ENCODE data around the gene C1orf87.

Gene C1orf87

GRCh38 chr1:59979666-59980065 is 93.9 kb downstream of the C1orf87 start:
- H3K27ac ChIP-seq, result no peak overlapping the region
- no peak for TF ChIP-seq CTCF (conservative IDR thresholded peaks at IDR 0.05)
- no peak for TF ChIP-seq ZFX (IDR thresholded peaks at IDR 0.05)

DNA sequence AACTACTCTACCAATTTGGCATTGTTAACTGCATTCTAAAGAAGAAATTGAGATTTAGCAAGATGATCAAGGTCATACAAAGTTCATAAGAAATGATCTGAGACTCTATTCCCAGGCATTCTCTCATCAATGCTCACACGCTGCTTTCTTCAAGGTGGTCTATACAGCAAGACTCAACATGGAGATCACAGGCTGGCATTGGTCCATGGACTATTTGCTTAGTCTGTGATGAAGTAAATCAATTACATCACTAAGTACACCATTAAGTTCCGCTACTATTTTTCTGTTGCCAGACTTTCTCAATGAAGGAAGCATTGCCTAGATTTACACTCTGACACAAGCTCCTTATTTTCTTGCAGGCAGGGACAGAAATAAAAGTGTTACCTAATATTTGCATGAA is 95.1 kb downstream of the C1orf87 start:
- TF ChIP-seq ZFX (IDR thresholded peaks at IDR 0.05) (no peak), CTCF (conservative IDR thresholded peaks at IDR 0.05) (no peak)
- H3K27ac ChIP-seq, result no peak overlapping the region

DNA sequence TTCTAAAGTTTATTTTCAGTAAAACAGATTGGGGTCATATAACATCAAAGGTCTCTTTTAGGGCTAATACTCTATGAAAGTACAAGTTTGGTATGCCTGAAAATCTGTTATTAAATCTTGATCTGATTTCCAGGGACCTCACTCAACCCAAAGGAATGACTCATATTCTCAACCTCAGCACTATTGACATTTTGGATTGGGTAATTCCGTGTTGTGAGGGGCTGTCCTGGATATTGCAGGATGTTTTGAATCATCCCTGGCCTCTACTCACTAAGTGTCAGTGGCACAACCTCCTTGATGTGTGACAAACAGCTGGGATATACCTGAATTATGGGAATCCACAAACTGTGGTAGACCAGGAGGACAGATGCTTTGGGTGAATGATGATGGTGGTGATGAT is 95.5 kb downstream of the C1orf87 start:
- TF ChIP-seq CTCF (conservative IDR thresholded peaks at IDR 0.05), result no peak
- TF ChIP-seq ZFX (IDR thresholded peaks at IDR 0.05), result no peak
- H3K27ac ChIP-seq, result no peak overlapping the region

- TF ChIP-seq CTCF (conservative IDR thresholded peaks at IDR 0.05) (peak; percentile 4), ZFX (IDR thresholded peaks at IDR 0.05) (no peak)
- no peak overlapping the region for H3K27ac ChIP-seq
Measured at GRCh38 chr1:59977075-59977410, 96.5 kb downstream of the C1orf87 start.

- TF ChIP-seq ZFX (IDR thresholded peaks at IDR 0.05), result no peak
- peak; percentile 96 for TF ChIP-seq CTCF (conservative IDR thresholded peaks at IDR 0.05)
Measured at GRCh38 chr1:59976194-59977074, 97.1 kb downstream of the C1orf87 start.

DNA sequence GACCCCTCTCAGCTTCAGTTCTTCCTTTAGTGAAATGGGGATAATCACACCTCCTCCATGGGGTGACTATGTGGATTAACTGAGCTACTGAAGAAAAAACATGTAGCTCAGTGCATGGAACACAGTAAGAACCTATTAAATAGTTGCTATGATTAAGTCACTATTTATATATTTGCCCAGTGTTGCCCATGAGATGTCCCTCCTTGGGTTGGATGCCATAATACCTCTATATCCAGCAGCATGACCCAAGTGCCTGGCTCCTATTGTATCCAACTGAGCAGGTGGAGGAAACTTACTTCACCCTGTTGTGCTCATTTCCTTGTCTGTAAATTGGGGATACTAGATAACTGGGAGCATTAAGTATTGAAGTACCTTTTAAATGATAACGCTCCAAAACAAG is 99.9 kb downstream of the C1orf87 start:
- no peak for TF ChIP-seq CTCF (conservative IDR thresholded peaks at IDR 0.05)
- TF ChIP-seq ZFX (IDR thresholded peaks at IDR 0.05), result no peak
- no peak overlapping the region for H3K27ac ChIP-seq

More at GRCh38 chr1:59976194-59977074, 97.1 kb downstream of the C1orf87 start:
- H3K27ac ChIP-seq, result no peak overlapping the region; the same call in 1 of the 2 replicates

GRCh38 chr1:59972216-59972927 is 101.2 kb downstream of the C1orf87 start:
- TF ChIP-seq CTCF (conservative IDR thresholded peaks at IDR 0.05), result no peak
- TF ChIP-seq ZFX (IDR thresholded peaks at IDR 0.05), result no peak
- H3K27ac ChIP-seq, result no peak overlapping the region
